ENCODE data around the gene MCC. TPM values are rescaled to one million over a fixed set of nuclear protein-coding genes. Genes with fewer than 3 reads are reported as not detected.

The MCC gene
- total RNA-seq, 3 donors from 2014 or later (not counting 1 experiment from before 2014, with no cell fraction given) = 0.68 to 1.8 (median 1.4) TPM

- 92% methylated on average over 6 of the region's 6 CpGs for WGBS (ENCODE audit: insufficient coverage)
- Histone ChIP-seq H3K27ac (ENCODE audit: low read length) (no peak overlapping the region), H3K36me3 (ENCODE audit: control insufficient read depth, insufficient read depth, low read length) (no peaks in the 10 kb centered on the region), H3K4me3 (ENCODE audit: low read length) (no peak overlapping the region), H3K27me3 (ENCODE audit: control insufficient read depth, insufficient read depth, low read length) (no peaks in the 10 kb centered on the region), H3K4me1 (ENCODE audit: control insufficient read depth, insufficient read depth, low read length) (no peaks in the 10 kb centered on the region), H3K9me3 (ENCODE audit: control insufficient read depth, insufficient read depth, low read length) (no peaks in the 10 kb centered on the region)
- H3K27ac Mint-ChIP-seq = no peak overlapping the region
- no peak for TF ChIP-seq CTCF (IDR thresholded peaks at IDR 0.05)
- DNase-seq (no peak), ATAC-seq (no peak)
- no peaks in the 10 kb centered on the region for H3K27me3 Mint-ChIP-seq (ENCODE audit: low read depth in 2 of 2)
- no peaks in the 10 kb centered on the region for H3K9me3 Mint-ChIP-seq
- no peak overlapping the region for H3K4me3 Mint-ChIP-seq
- no peaks in the 10 kb centered on the region for H3K36me3 Mint-ChIP-seq
- intact Hi-C loops (cut with micrococcal nuclease) = no loop called here
- peaks cover under 1% of the 10 kb centered on the region in 2 donors for H3K4me1 Mint-ChIP-seq
Observed at GRCh38 chr5:113040672-113041260, 447.5 kb downstream of the MCC start.

GRCh38 chr5:113039934-113040285 lies 448.3 kb downstream of the MCC start:
- no peaks in the 10 kb centered on the region for H3K9me3 Mint-ChIP-seq
- no peak overlapping the region for H3K4me3 ChIP-seq (ENCODE audit: low read length)
- 87% methylated on average over 4 of the region's 4 CpGs for WGBS (ENCODE audit: insufficient coverage)
- H3K36me3 Mint-ChIP-seq = no peaks in the 10 kb centered on the region
- H3K9me3 ChIP-seq (ENCODE audit: control insufficient read depth, insufficient read depth, low read length) = no peaks in the 10 kb centered on the region
- H3K36me3 ChIP-seq (ENCODE audit: control insufficient read depth, insufficient read depth, low read length) = no peaks in the 10 kb centered on the region
- ATAC-seq (no peak), DNase-seq (no peak)
- H3K4me3 Mint-ChIP-seq = no peak overlapping the region
- no peak for TF ChIP-seq CTCF (IDR thresholded peaks at IDR 0.05)
- no peaks in the 10 kb centered on the region for H3K27me3 Mint-ChIP-seq (ENCODE audit: low read depth in 2 of 2)
- no peaks in the 10 kb centered on the region for H3K27me3 ChIP-seq (ENCODE audit: control insufficient read depth, insufficient read depth, low read length)
- peaks cover 7% of the 10 kb centered on the region for H3K4me1 ChIP-seq (ENCODE audit: control insufficient read depth, insufficient read depth, low read length)
- H3K27ac ChIP-seq (ENCODE audit: low read length) = no peak overlapping the region
- no peak overlapping the region for H3K27ac Mint-ChIP-seq
- intact Hi-C loops (cut with micrococcal nuclease) = no loop called here
- H3K4me1 Mint-ChIP-seq = peaks cover 9% of the 10 kb centered on the region in 2 donors

- Mint-ChIP-seq H3K4me3 (no peak overlapping the region), H3K27me3 (ENCODE audit: low read depth in 2 of 2) (no peaks in the 10 kb centered on the region), H3K36me3 (no peaks in the 10 kb centered on the region), H3K27ac (no peak overlapping the region), H3K4me1 (peaks cover 14 to 15% of the 10 kb centered on the region in 2 donors), H3K9me3 (no peaks in the 10 kb centered on the region)
- DNase-seq (no peak), ATAC-seq (no peak)
- Histone ChIP-seq H3K4me3 (ENCODE audit: low read length) (no peak overlapping the region), H3K9me3 (ENCODE audit: control insufficient read depth, insufficient read depth, low read length) (no peaks in the 10 kb centered on the region), H3K27ac (ENCODE audit: low read length) (no peak overlapping the region), H3K27me3 (ENCODE audit: control insufficient read depth, insufficient read depth, low read length) (no peaks in the 10 kb centered on the region), H3K4me1 (ENCODE audit: control insufficient read depth, insufficient read depth, low read length) (peaks cover 12% of the 10 kb centered on the region), H3K36me3 (ENCODE audit: control insufficient read depth, insufficient read depth, low read length) (no peaks in the 10 kb centered on the region)
- intact Hi-C loops (cut with micrococcal nuclease) = no loop called here
- TF ChIP-seq CTCF (IDR thresholded peaks at IDR 0.05) = no peak
- WGBS (ENCODE audit: insufficient coverage) = 91% methylated on average over 14 of the region's 14 CpGs
Observed at GRCh38 chr5:113039229-113039933, 448.9 kb downstream of the MCC start.

Data from natural killer cell (primary cell).